WTC11 (cell line): Measurements from ENCODE around the gene HYDIN. TPM values are rescaled to one million over a fixed set of nuclear protein-coding genes. Genes with fewer than 3 reads are reported as not detected.

Experiments
- ATAC-seq: fragments of 200-7000 bp; cut with Tn5 transposase; 2 replicates; pipeline ENCODE4 v1.10.0; 2021; ENCODE audit warnings: mild to moderate bottlenecking, moderate library complexity
- CTCF ChIA-PET: fragments of 300-600 bp; sonication (Branson Sonifier 250); formaldehyde crosslinking; loops from one replicate; lab custom pipeline; 2021; ENCODE audit warnings: antibody characterized with exemption; lab: Charles Lee
- POLR2A ChIA-PET: fragments of 350-600 bp; sonication (Branson Sonifier 250); formaldehyde crosslinking; loops from one replicate; lab custom pipeline; 2021; ENCODE audit warnings: antibody characterized with exemption; lab: Charles Lee
- DNase-seq: peaks from one replicate; pipeline ENCODE4 v3.0.0; 2021; ENCODE audit warnings: low spot score
- H3K27ac Mint-ChIP-seq: 2 replicates; pipeline ENCODE4 v1.8.0; 2021; ENCODE audit warnings: mixed read lengths
- H3K27me3 Mint-ChIP-seq: 2 replicates; pipeline ENCODE4 v1.8.0; 2021; ENCODE audit warnings: low read depth, mild to moderate bottlenecking, moderate library complexity, mixed read lengths
- H3K36me3 Mint-ChIP-seq: 2 replicates; pipeline ENCODE4 v1.8.0; 2021; ENCODE audit warnings: mixed read lengths
- H3K4me1 Mint-ChIP-seq: 2 replicates; pipeline ENCODE4 v1.8.0; 2022; ENCODE audit warnings: mixed read lengths
- H3K4me3 Mint-ChIP-seq: 2 replicates; pipeline ENCODE4 v1.8.0; 2021; ENCODE audit warnings: mild to moderate bottlenecking, moderate library complexity, mixed read lengths
- H3K9me3 Mint-ChIP-seq: 2 replicates; pipeline ENCODE4 v1.8.0; 2021; ENCODE audit warnings: mixed read lengths
- ELF4 ChIP-seq: sonication (generic); formaldehyde crosslinking; IDR thresholded peaks from 2 replicates; pipeline ENCODE4 v1.8.1; 2022; ENCODE audit warnings: low read depth, mild to moderate bottlenecking, moderate library complexity, missing genetic modification reagents
- GTF2I ChIP-seq: fragments of 250-450 bp; sonication (Bioruptor Pico); conservative IDR thresholded peaks from 2 replicates; pipeline ENCODE4 v1.4.0; 2021; ENCODE audit warnings: mild to moderate bottlenecking
- JUN ChIP-seq: sonication (generic); formaldehyde crosslinking; IDR thresholded peaks from 2 replicates; pipeline ENCODE4 v1.8.0; 2023; ENCODE audit warnings: mild to moderate bottlenecking, missing genetic modification reagents
- MYBL2 ChIP-seq: sonication (generic); formaldehyde crosslinking; IDR thresholded peaks from 2 replicates; pipeline ENCODE4 v1.8.1; 2023; ENCODE audit warnings: mild to moderate bottlenecking, moderate library complexity, missing genetic modification reagents
- SOX15 ChIP-seq: fragments of 250-450 bp; sonication (Bioruptor Pico); IDR thresholded peaks from 2 replicates; pipeline ENCODE4 v1.9.0; 2021; ENCODE audit warnings: mild to moderate bottlenecking
- ZBTB21 ChIP-seq: sonication (generic); formaldehyde crosslinking; IDR thresholded peaks from 2 replicates; pipeline ENCODE4 v1.8.1; 2023; ENCODE audit warnings: mild to moderate bottlenecking, missing genetic modification reagents, borderline replicate concordance
- ZNF219 ChIP-seq: sonication (generic); formaldehyde crosslinking; IDR thresholded peaks from 2 replicates; pipeline ENCODE4 v1.8.0; 2023; ENCODE audit warnings: missing genetic modification reagents, mild to moderate bottlenecking, borderline replicate concordance
- ZNF232 ChIP-seq: sonication (generic); formaldehyde crosslinking; IDR thresholded peaks from 2 replicates; pipeline ENCODE4 v1.8.0; 2022; ENCODE audit warnings: mild to moderate bottlenecking, missing genetic modification reagents
- ZNF416 ChIP-seq: fragments of 250-450 bp; sonication (Bioruptor Pico); IDR thresholded peaks from 2 replicates; pipeline ENCODE4 v1.9.0; 2021; ENCODE audit warnings: mild to moderate bottlenecking, inconsistent platforms
- ZNF671 ChIP-seq: fragments of 250-450 bp; sonication (Bioruptor Pico); IDR thresholded peaks from 2 replicates; pipeline ENCODE4 v1.8.0; 2021; ENCODE audit warnings: mild to moderate bottlenecking
- total RNA-seq: library from RNA; stranded (reverse); gene quantifications from 3 replicates; pipeline ENCODE4 v1.2.3, GENCODE V29; 2021
- TF ChIP-seq, protein P1 (sequence below): sonication (generic); formaldehyde crosslinking; conservative IDR thresholded peaks from 2 replicates; pipeline ENCODE4 v1.8.1; 2023; ENCODE audit warnings: mild to moderate bottlenecking, low read depth, missing genetic modification reagents, moderate library complexity
- TF ChIP-seq, protein P2 (sequence below): sonication (generic); formaldehyde crosslinking; IDR thresholded peaks from 2 replicates; pipeline ENCODE4 v1.8.1; 2023; ENCODE audit warnings: mild to moderate bottlenecking, moderate library complexity, missing genetic modification reagents
- TF ChIP-seq, protein P3 (sequence below): sonication (generic); formaldehyde crosslinking; IDR thresholded peaks from 2 replicates; pipeline ENCODE4 v1.8.1; 2022; ENCODE audit warnings: missing genetic modification reagents, borderline replicate concordance
- TF ChIP-seq, protein P4 (sequence below): sonication (generic); formaldehyde crosslinking; IDR thresholded peaks from 2 replicates; pipeline ENCODE4 v1.8.1; 2022; ENCODE audit warnings: low read depth, mild to moderate bottlenecking, moderate library complexity, missing genetic modification reagents, borderline replicate concordance
- TF ChIP-seq, protein P5 (sequence below): sonication (generic); formaldehyde crosslinking; IDR thresholded peaks from 2 replicates; pipeline ENCODE4 v1.8.0; 2022; ENCODE audit warnings: missing genetic modification reagents
- TF ChIP-seq, protein P6 (sequence below): sonication (generic); formaldehyde crosslinking; IDR thresholded peaks from 2 replicates; pipeline ENCODE4 v1.8.1; 2022; ENCODE audit warnings: low read depth, missing genetic modification reagents, borderline replicate concordance
- TF ChIP-seq, protein P7 (sequence below): fragments of 250-450 bp; sonication (Bioruptor Pico); IDR thresholded peaks from 2 replicates; pipeline ENCODE4 v1.9.0; 2021; ENCODE audit warnings: moderate library complexity, mild to moderate bottlenecking, inconsistent platforms, borderline replicate concordance

HYDIN gene
- total RNA-seq, 1 experiment from 2014 or later, result 2.6 TPM

DNA sequence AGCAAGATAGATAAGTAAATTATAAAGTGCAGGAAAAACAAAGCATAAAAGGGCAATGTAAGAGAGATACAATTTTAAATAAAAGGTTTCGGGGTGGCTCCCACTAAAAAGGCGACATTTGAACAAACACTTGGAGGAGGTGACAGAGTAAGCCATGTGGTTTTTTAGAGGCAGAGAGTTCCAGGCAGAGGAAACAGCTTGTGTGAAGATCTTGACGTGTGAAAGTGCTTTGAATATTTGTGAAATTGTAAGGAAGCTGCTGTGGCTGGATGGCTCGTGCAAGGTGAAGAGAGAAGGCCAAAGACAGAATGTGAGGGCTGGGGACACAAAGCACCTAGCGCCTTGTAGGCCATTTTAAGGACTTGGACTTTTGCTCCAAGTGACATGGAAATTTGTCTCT lies 28.6 kb upstream of the HYDIN start (continued):
- TF ChIP-seq ZBTB21 (CRISPR knock-in tag), result no peak

DNA sequence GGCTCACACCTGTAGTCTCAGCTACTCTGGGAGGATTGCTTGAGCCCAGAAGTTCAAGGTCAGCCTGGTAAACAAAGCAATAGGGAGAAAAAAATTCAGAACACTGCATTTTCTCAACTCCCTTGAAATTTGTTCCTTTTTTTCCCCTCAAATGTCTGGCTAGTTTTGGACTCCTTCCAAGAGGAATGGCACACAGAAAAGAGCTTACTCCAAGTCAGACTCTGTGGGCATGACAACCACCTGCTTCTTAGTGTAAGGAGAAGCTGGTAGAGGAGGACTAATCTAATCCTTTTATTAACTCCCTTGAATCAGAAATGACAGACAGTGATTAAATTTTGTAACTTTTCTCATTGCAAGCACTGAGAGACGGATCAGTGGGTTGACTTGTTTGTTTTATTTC lies 27.9 kb upstream of the HYDIN start:
- TF ChIP-seq, protein P1, sequence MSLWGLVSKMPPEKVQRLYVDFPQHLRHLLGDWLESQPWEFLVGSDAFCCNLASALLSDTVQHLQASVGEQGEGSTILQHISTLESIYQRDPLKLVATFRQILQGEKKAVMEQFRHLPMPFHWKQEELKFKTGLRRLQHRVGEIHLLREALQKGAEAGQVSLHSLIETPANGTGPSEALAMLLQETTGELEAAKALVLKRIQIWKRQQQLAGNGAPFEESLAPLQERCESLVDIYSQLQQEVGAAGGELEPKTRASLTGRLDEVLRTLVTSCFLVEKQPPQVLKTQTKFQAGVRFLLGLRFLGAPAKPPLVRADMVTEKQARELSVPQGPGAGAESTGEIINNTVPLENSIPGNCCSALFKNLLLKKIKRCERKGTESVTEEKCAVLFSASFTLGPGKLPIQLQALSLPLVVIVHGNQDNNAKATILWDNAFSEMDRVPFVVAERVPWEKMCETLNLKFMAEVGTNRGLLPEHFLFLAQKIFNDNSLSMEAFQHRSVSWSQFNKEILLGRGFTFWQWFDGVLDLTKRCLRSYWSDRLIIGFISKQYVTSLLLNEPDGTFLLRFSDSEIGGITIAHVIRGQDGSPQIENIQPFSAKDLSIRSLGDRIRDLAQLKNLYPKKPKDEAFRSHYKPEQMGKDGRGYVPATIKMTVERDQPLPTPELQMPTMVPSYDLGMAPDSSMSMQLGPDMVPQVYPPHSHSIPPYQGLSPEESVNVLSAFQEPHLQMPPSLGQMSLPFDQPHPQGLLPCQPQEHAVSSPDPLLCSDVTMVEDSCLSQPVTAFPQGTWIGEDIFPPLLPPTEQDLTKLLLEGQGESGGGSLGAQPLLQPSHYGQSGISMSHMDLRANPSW (CRISPR knock-in tag), result no peak
- no peak for TF ChIP-seq ELF4 (CRISPR knock-in tag)
- TF ChIP-seq, protein P2, sequence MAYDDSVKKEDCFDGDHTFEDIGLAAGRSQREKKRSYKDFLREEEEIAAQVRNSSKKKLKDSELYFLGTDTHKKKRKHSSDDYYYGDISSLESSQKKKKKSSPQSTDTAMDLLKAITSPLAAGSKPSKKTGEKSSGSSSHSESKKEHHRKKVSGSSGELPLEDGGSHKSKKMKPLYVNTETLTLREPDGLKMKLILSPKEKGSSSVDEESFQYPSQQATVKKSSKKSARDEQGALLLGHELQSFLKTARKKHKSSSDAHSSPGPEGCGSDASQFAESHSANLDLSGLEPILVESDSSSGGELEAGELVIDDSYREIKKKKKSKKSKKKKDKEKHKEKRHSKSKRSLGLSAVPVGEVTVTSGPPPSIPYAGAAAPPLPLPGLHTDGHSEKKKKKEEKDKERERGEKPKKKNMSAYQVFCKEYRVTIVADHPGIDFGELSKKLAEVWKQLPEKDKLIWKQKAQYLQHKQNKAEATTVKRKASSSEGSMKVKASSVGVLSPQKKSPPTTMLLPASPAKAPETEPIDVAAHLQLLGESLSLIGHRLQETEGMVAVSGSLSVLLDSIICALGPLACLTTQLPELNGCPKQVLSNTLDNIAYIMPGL (CRISPR knock-in tag), result no peak
- TF ChIP-seq, protein P3, sequence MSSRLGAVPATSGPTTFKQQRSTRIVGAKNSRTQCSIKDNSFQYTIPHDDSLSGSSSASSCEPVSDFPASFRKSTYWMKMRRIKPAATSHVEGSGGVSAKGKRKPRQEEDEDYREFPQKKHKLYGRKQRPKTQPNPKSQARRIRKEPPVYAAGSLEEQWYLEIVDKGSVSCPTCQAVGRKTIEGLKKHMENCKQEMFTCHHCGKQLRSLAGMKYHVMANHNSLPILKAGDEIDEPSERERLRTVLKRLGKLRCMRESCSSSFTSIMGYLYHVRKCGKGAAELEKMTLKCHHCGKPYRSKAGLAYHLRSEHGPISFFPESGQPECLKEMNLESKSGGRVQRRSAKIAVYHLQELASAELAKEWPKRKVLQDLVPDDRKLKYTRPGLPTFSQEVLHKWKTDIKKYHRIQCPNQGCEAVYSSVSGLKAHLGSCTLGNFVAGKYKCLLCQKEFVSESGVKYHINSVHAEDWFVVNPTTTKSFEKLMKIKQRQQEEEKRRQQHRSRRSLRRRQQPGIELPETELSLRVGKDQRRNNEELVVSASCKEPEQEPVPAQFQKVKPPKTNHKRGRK (CRISPR knock-in tag), result no peak
- TF ChIP-seq JUN (CRISPR knock-in tag), result no peak
- TF ChIP-seq, all 79 proteins: peak for 0
- Mint-ChIP-seq H3K9me3 (peaks cover 7% of the 10 kb centered on the region), H3K36me3 (no peaks in the 10 kb centered on the region), H3K27me3 (no peaks in the 10 kb centered on the region), H3K4me3 (no peak overlapping the region), H3K27ac (no peak overlapping the region), H3K4me1 (peaks cover 32% of the 10 kb centered on the region)
- CTCF ChIA-PET, result interaction anchor here (0.6 to 1.2 kb wide), 2 partner anchors 9 to 17 kb away, joined by 3 read pairs; no protein-coding TSS in a partner anchor
- POLR2A ChIA-PET, result interaction anchor here (1.4 kb wide), 1 partner anchor 9 kb away, joined by 3 read pairs; no protein-coding TSS in a partner anchor
- DNase-seq (no peak), ATAC-seq (no peak)

DNA sequence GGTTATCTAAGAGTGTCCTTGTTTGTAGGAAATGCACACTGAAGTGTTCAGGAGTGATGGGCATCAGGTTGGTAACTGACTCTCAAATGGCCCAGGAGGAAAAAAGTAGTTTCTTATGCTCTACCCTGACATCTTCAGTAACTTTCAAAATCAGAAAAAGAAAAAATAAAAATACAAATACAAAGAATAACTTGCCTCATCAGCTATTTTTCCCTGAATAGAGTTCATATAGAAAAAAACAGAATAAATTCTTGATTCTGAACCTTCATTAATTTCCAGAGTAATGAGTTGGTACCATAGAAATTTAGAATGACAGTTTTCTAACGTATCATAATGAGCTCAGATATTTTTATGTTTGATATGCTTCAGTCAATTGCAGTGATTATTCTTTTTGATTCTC lies 27.2 kb upstream of the HYDIN start:
- no peak for ATAC-seq
- Mint-ChIP-seq H3K9me3 (peaks cover 7% of the 10 kb centered on the region), H3K36me3 (no peaks in the 10 kb centered on the region), H3K4me1 (peaks cover 30% of the 10 kb centered on the region), H3K27ac (no peak overlapping the region), H3K27me3 (no peaks in the 10 kb centered on the region), H3K4me3 (no peak overlapping the region)
- ChIA-PET CTCF (interaction anchor here (0.6 to 1.2 kb wide), 2 partner anchors 9 to 18 kb away, joined by 3 read pairs; no protein-coding TSS in a partner anchor), POLR2A (interaction anchor here (1.4 kb wide), 1 partner anchor 9 kb away, joined by 3 read pairs; no protein-coding TSS in a partner anchor)
- no peak for DNase-seq
- TF ChIP-seq SOX15 (CRISPR knock-in tag), result no peak
- TF ChIP-seq, protein P4, sequence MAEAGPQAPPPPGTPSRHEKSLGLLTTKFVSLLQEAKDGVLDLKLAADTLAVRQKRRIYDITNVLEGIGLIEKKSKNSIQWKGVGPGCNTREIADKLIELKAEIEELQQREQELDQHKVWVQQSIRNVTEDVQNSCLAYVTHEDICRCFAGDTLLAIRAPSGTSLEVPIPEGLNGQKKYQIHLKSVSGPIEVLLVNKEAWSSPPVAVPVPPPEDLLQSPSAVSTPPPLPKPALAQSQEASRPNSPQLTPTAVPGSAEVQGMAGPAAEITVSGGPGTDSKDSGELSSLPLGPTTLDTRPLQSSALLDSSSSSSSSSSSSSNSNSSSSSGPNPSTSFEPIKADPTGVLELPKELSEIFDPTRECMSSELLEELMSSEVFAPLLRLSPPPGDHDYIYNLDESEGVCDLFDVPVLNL (CRISPR knock-in tag), result no peak
- no peak for TF ChIP-seq ZNF219
- TF ChIP-seq, protein P5, sequence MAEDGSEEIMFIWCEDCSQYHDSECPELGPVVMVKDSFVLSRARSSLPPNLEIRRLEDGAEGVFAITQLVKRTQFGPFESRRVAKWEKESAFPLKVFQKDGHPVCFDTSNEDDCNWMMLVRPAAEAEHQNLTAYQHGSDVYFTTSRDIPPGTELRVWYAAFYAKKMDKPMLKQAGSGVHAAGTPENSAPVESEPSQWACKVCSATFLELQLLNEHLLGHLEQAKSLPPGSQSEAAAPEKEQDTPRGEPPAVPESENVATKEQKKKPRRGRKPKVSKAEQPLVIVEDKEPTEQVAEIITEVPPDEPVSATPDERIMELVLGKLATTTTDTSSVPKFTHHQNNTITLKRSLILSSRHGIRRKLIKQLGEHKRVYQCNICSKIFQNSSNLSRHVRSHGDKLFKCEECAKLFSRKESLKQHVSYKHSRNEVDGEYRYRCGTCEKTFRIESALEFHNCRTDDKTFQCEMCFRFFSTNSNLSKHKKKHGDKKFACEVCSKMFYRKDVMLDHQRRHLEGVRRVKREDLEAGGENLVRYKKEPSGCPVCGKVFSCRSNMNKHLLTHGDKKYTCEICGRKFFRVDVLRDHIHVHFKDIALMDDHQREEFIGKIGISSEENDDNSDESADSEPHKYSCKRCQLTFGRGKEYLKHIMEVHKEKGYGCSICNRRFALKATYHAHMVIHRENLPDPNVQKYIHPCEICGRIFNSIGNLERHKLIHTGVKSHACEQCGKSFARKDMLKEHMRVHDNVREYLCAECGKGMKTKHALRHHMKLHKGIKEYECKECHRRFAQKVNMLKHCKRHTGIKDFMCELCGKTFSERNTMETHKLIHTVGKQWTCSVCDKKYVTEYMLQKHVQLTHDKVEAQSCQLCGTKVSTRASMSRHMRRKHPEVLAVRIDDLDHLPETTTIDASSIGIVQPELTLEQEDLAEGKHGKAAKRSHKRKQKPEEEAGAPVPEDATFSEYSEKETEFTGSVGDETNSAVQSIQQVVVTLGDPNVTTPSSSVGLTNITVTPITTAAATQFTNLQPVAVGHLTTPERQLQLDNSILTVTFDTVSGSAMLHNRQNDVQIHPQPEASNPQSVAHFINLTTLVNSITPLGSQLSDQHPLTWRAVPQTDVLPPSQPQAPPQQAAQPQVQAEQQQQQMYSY, result no peak
- no peak for TF ChIP-seq ZNF416 (CRISPR knock-in tag)
- no peak for TF ChIP-seq ZNF671
- TF ChIP-seq, protein P2 (CRISPR knock-in tag), result no peak
- TF ChIP-seq MYBL2, result no peak
- no peak for TF ChIP-seq GTF2I (CRISPR knock-in tag)
- TF ChIP-seq, protein P6, sequence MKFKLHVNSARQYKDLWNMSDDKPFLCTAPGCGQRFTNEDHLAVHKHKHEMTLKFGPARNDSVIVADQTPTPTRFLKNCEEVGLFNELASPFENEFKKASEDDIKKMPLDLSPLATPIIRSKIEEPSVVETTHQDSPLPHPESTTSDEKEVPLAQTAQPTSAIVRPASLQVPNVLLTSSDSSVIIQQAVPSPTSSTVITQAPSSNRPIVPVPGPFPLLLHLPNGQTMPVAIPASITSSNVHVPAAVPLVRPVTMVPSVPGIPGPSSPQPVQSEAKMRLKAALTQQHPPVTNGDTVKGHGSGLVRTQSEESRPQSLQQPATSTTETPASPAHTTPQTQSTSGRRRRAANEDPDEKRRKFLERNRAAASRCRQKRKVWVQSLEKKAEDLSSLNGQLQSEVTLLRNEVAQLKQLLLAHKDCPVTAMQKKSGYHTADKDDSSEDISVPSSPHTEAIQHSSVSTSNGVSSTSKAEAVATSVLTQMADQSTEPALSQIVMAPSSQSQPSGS, result no peak
- TF ChIP-seq, protein P7, sequence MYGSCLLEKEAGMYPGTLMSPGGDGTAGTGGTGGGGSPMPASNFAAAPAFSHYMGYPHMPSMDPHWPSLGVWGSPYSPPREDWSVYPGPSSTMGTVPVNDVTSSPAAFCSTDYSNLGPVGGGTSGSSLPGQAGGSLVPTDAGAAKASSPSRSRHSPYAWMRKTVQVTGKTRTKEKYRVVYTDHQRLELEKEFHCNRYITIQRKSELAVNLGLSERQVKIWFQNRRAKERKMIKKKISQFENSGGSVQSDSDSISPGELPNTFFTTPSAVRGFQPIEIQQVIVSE (CRISPR knock-in tag), result no peak
- no peak for TF ChIP-seq ZNF232 (CRISPR knock-in tag)
